Measurements from ENCODE around the gene TDRD9. TPM values are rescaled to one million over a fixed set of nuclear protein-coding genes. Genes with fewer than 3 reads are reported as not detected.

TDRD9 gene
- total RNA-seq, 1 donor from 2014 or later: not detected

DNA sequence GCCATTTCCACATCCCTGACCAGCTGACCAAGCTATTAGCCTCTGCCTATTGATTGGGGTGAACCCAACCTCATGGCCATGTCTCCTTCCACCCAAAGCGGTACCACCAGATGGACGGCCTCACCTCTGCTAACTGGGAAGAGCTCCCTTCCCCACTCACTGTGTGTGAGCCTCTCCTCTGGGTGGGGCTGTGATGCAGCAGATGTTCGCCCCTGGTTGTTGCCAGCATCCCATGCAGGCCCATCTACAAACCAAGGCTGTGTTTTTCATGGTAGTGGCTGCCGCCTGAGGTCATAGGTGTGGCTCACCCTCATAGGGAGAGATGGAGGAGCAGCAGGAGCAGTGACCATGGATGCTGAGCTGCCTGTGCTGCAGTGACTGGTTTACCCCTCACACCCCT, 61.7 kb downstream of the TDRD9 start:
- TF ChIP-seq, protein P1, sequence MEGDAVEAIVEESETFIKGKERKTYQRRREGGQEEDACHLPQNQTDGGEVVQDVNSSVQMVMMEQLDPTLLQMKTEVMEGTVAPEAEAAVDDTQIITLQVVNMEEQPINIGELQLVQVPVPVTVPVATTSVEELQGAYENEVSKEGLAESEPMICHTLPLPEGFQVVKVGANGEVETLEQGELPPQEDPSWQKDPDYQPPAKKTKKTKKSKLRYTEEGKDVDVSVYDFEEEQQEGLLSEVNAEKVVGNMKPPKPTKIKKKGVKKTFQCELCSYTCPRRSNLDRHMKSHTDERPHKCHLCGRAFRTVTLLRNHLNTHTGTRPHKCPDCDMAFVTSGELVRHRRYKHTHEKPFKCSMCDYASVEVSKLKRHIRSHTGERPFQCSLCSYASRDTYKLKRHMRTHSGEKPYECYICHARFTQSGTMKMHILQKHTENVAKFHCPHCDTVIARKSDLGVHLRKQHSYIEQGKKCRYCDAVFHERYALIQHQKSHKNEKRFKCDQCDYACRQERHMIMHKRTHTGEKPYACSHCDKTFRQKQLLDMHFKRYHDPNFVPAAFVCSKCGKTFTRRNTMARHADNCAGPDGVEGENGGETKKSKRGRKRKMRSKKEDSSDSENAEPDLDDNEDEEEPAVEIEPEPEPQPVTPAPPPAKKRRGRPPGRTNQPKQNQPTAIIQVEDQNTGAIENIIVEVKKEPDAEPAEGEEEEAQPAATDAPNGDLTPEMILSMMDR (IDR thresholded peaks at IDR 0.05; ENCODE audit: unreplicated experiment): no peak
- no peak overlapping the region for H3K4me3 Mint-ChIP-seq (ENCODE audit: unreplicated experiment)
- DNase-seq (ENCODE audit: low spot score): no peak
- H3K9me3 Mint-ChIP-seq (ENCODE audit: unreplicated experiment): peaks cover 15% of the 10 kb centered on the region
- no peaks in the 10 kb centered on the region for H3K27me3 Mint-ChIP-seq (ENCODE audit: unreplicated experiment)
- no peaks in the 10 kb centered on the region for H3K4me1 Mint-ChIP-seq (ENCODE audit: unreplicated experiment)
- no peak overlapping the region for H3K27ac Mint-ChIP-seq (ENCODE audit: unreplicated experiment)
- peaks cover 7% of the 10 kb centered on the region for H3K36me3 Mint-ChIP-seq (ENCODE audit: low read depth, unreplicated experiment)

DNA sequence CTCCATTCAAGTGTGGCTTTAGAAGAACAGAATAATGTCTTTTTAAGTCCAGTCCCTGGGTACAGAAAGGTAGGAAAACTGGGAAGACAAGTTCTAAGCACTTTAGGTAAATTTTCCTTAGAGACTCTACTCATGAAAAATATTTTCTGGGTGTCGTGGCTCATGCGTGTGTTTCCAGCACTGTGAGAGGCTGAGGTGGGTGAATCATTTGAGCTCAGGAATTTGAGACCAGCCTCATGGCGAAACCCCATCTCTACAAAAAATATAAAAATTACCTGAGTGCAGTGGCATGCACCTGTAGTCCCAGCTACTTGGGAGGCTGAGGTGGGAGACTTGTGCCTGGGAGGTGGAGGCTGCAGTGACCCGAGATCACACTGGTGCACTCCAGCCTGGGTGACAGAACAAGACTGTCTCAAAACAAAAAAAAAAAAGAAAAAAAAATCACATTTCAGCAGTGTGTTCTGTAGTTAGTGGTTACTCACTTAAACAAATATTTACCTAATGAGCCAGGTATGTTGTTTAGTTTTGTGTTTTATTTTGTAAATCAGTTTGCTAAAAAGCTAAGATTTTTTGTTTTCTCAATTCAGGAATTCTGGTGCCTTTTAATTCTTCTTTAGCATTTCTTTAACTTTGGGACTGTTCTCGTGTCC, 66.4 kb downstream of the TDRD9 start:
- Mint-ChIP-seq H3K9me3 (ENCODE audit: unreplicated experiment) (peaks cover 4% of the 10 kb centered on the region), H3K36me3 (ENCODE audit: low read depth, unreplicated experiment) (no peaks in the 10 kb centered on the region), H3K4me3 (ENCODE audit: unreplicated experiment) (no peak overlapping the region), H3K27me3 (ENCODE audit: unreplicated experiment) (no peaks in the 10 kb centered on the region), H3K27ac (ENCODE audit: unreplicated experiment) (no peak overlapping the region), H3K4me1 (ENCODE audit: unreplicated experiment) (no peaks in the 10 kb centered on the region)
- DNase-seq (ENCODE audit: low spot score): no peak
- TF ChIP-seq, protein P1 (IDR thresholded peaks at IDR 0.05; ENCODE audit: unreplicated experiment): no peak

DNA sequence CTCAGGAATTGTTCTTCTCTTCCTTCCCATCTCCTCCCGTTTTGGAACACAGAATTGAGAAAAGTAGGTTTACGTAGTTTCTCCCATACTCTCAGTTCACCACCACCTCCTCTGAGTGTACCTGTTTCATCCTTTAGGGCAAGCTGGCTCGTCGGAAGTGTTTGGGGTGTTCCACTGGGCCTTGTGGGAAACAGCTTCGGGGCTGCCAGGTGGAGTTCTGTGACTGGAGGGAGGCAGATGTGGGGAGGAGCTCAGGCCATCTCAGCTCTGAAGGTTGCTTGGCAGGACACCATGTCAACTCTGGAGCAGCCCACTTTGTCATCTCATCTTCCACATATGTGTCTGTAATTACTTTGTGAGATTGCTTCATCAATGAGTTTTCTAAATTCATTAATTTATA, 67.6 kb downstream of the TDRD9 start:
- Mint-ChIP-seq H3K4me1 (ENCODE audit: unreplicated experiment) (no peaks in the 10 kb centered on the region), H3K9me3 (ENCODE audit: unreplicated experiment) (no peaks in the 10 kb centered on the region), H3K4me3 (ENCODE audit: unreplicated experiment) (no peak overlapping the region), H3K27me3 (ENCODE audit: unreplicated experiment) (no peaks in the 10 kb centered on the region), H3K27ac (ENCODE audit: unreplicated experiment) (no peak overlapping the region), H3K36me3 (ENCODE audit: low read depth, unreplicated experiment) (no peaks in the 10 kb centered on the region)
- DNase-seq (ENCODE audit: low spot score): no peak
- TF ChIP-seq, protein P1 (IDR thresholded peaks at IDR 0.05; ENCODE audit: unreplicated experiment): no peak

DNA sequence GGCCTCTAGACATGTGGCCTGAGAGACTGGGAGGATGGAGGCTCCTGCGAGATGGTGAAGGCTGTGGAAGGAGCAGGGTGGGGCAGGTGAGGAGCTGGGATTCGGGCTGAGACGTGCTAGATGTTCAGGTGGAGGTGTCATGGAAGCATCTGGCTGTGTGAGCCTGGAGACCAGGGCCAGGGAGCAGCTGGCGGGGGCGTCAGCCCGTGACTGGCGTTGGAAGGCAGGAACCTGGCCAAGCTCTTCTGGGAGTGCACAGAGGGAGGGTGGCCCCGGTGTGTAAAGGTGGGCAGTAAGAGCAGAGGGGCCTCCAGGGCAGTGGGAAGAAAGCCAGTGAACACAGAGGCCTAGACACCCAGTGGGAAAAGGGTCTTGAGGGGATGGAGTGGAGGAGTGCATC, 69.1 kb downstream of the TDRD9 start:
- Mint-ChIP-seq H3K36me3 (ENCODE audit: low read depth, unreplicated experiment) (no peaks in the 10 kb centered on the region), H3K9me3 (ENCODE audit: unreplicated experiment) (no peaks in the 10 kb centered on the region), H3K4me1 (ENCODE audit: unreplicated experiment) (no peaks in the 10 kb centered on the region)

DNA sequence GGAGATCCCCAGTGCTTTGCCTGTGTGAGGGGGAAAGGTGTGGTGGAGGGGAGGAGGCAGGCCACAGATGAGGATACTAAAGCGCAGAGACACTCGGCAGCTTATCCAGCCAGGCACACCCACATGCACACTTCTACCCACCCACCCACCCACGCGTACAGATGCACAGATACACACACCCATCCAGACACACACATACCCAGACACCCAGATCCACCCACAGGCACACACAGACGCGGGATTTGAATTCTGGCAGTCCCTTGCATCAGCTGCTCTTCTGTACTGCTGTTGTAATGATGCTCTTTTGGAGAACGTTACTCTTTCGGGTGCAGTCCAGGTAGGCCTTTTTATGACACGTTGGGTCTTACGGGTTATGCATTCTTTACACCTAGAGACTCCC, 69.8 kb downstream of the TDRD9 start:
- no peak overlapping the region for H3K4me3 Mint-ChIP-seq (ENCODE audit: unreplicated experiment)
- H3K27ac Mint-ChIP-seq (ENCODE audit: unreplicated experiment): no peak overlapping the region
- H3K36me3 Mint-ChIP-seq (ENCODE audit: low read depth, unreplicated experiment): no peaks in the 10 kb centered on the region
- TF ChIP-seq, protein P1 (IDR thresholded peaks at IDR 0.05; ENCODE audit: unreplicated experiment): no peak
- no peaks in the 10 kb centered on the region for H3K9me3 Mint-ChIP-seq (ENCODE audit: unreplicated experiment)
- no peak for DNase-seq (ENCODE audit: low spot score)
- no peaks in the 10 kb centered on the region for H3K27me3 Mint-ChIP-seq (ENCODE audit: unreplicated experiment)
- H3K4me1 Mint-ChIP-seq (ENCODE audit: unreplicated experiment): no peaks in the 10 kb centered on the region

More for the DNA sequence above, 69.1 kb downstream of the TDRD9 start:
- no peak overlapping the region for H3K4me3 Mint-ChIP-seq (ENCODE audit: unreplicated experiment)
- TF ChIP-seq, protein P1 (IDR thresholded peaks at IDR 0.05; ENCODE audit: unreplicated experiment): no peak
- H3K27ac Mint-ChIP-seq (ENCODE audit: unreplicated experiment): no peak overlapping the region
- H3K27me3 Mint-ChIP-seq (ENCODE audit: unreplicated experiment): no peaks in the 10 kb centered on the region
- DNase-seq (ENCODE audit: low spot score): no peak
